ENCODE data around the gene ADAMTSL3.

- no peak for TF ChIP-seq CTCF (conservative IDR thresholded peaks at IDR 0.05)
- no peak for TF ChIP-seq ZFX (IDR thresholded peaks at IDR 0.05)
These were observed 261.0 kb downstream of the ADAMTSL3 start for GRCh38 chr15:83914906-83915305.

Data from C4-2B (cell line).